Measurements from ENCODE around the gene WSCD2.

DNA sequence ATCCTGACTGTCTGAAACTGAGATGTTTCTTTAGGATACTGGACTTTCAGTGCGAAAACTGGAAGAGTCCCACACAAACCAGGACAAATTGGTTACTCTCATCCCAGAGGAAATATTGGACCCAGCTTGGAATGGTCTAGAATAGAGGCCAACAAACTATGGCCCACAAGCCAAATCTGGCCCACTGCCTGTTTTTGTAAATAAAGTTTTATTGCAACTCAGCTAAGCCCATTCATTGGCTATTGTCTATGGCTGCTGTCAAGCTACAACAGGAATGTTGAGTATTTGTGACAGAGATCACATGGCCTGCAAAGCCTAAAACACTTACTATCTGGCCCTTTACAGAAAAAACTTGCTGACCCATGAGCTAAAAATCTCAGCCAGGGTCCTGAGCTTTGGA lies 6.5 kb downstream of the WSCD2 start:
- TF ChIP-seq, protein P1, sequence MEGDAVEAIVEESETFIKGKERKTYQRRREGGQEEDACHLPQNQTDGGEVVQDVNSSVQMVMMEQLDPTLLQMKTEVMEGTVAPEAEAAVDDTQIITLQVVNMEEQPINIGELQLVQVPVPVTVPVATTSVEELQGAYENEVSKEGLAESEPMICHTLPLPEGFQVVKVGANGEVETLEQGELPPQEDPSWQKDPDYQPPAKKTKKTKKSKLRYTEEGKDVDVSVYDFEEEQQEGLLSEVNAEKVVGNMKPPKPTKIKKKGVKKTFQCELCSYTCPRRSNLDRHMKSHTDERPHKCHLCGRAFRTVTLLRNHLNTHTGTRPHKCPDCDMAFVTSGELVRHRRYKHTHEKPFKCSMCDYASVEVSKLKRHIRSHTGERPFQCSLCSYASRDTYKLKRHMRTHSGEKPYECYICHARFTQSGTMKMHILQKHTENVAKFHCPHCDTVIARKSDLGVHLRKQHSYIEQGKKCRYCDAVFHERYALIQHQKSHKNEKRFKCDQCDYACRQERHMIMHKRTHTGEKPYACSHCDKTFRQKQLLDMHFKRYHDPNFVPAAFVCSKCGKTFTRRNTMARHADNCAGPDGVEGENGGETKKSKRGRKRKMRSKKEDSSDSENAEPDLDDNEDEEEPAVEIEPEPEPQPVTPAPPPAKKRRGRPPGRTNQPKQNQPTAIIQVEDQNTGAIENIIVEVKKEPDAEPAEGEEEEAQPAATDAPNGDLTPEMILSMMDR (conservative IDR thresholded peaks at IDR 0.05) = no peak
- TF ChIP-seq ZFX (IDR thresholded peaks at IDR 0.05) = no peak

Measured in C4-2B (cell line).